ENCODE data around the gene FABP7.

Gene FABP7

GRCh38 chr6:122749451-122750050 lies 30.0 kb upstream of the FABP7 start:
- H3K9me3 Mint-ChIP-seq = no peaks in the 10 kb centered on the region
- no peaks in the 10 kb centered on the region for H3K36me3 Mint-ChIP-seq (ENCODE audit: low read depth)
- peaks cover 35% of the 10 kb centered on the region for H3K4me1 Mint-ChIP-seq (ENCODE audit: low read depth)
- H3K4me3 Mint-ChIP-seq = no peak overlapping the region
- H3K27me3 Mint-ChIP-seq = no peaks in the 10 kb centered on the region
- no peak overlapping the region for H3K27ac Mint-ChIP-seq

- Mint-ChIP-seq H3K27ac (peak overlapping the region; percentile 39), H3K36me3 (ENCODE audit: low read depth) (no peaks in the 10 kb centered on the region), H3K4me1 (ENCODE audit: low read depth) (peaks cover 40% of the 10 kb centered on the region), H3K27me3 (no peaks in the 10 kb centered on the region), H3K4me3 (peak overlapping the region; percentile 29), H3K9me3 (no peaks in the 10 kb centered on the region)
Measured at GRCh38 chr6:122751326-122751725, 28.2 kb upstream of the FABP7 start.

- H3K27me3 Mint-ChIP-seq = no peaks in the 10 kb centered on the region
- H3K36me3 Mint-ChIP-seq (ENCODE audit: low read depth) = no peaks in the 10 kb centered on the region
- H3K27ac Mint-ChIP-seq = no peak overlapping the region
- H3K9me3 Mint-ChIP-seq = no peaks in the 10 kb centered on the region
- H3K4me3 Mint-ChIP-seq = no peak overlapping the region
- H3K4me1 Mint-ChIP-seq (ENCODE audit: low read depth) = peaks cover 40% of the 10 kb centered on the region
Measured at GRCh38 chr6:122752459-122752858, 27.1 kb upstream of the FABP7 start.

DNA sequence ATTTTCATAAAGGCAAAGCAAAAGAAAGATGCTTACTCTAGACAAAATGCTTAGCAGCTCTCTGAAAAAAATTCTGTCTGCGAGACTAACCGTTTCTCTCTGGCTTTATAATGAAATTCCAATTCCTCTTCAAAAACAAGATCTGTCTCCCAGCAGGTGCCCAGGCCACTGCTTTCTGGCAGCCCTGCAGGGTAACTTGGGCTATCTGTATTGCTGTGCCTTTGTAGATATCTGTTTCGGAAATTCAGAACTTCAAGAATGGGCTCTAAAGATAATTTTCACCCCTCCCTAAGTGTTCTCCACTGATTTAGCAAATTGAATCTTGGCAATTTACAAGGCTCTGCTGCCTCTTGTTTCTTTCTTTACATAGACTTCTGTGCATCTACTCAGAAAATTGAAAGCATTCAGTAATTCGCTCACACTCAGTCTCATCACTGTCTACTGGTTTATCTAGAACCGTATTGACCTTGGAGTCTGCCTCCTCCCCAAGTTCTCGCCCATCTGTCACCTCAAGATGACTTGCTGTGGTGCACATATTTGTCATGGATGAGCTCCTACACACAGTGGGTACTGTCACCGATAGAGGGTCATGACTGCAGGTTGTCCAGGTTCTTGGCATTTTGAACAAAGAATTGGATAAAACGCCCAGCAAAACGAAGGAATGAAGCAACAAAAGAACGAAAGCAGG lies 26.4 kb upstream of the FABP7 start:
- H3K4me3 Mint-ChIP-seq = no peak overlapping the region
- H3K9me3 Mint-ChIP-seq = no peaks in the 10 kb centered on the region
- no peak overlapping the region for H3K27ac Mint-ChIP-seq

GRCh38 chr6:122753688-122754056 lies 25.8 kb upstream of the FABP7 start:
- no peak overlapping the region for H3K27ac Mint-ChIP-seq
- H3K4me3 Mint-ChIP-seq = no peak overlapping the region
- H3K36me3 Mint-ChIP-seq (ENCODE audit: low read depth) = no peaks in the 10 kb centered on the region

More for the DNA sequence above, 26.4 kb upstream of the FABP7 start:
- no peaks in the 10 kb centered on the region for H3K36me3 Mint-ChIP-seq (ENCODE audit: low read depth)
- no peaks in the 10 kb centered on the region for H3K27me3 Mint-ChIP-seq
- peaks cover 40% of the 10 kb centered on the region for H3K4me1 Mint-ChIP-seq (ENCODE audit: low read depth)

DNA sequence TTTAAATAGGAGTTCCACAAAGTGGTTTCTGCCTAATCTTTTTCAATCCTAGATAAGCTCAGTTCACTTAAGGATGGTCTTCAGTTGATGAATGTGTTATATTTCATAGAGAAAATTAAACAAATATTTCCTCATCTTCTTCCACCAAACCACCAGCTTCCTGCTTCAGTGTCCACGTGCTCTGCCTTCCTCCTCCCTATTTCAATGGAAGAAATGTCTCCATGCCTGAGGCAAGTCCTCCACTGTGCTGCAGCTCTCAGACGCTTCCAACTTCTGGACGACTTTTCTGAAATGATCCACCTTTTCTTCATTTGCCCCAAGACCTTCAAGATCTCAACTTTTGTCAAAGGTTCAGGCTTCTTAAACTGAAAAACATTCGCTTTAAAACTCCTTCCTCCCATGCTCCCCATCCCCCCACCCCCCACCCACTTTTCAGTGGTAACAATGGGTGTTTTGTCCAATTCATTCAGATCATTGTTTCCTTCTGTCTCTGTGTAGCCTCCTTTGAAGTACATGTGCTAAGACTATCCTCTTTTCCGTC lies 25.3 kb upstream of the FABP7 start:
- no peaks in the 10 kb centered on the region for H3K27me3 Mint-ChIP-seq

More at GRCh38 chr6:122753688-122754056, 25.8 kb upstream of the FABP7 start:
- H3K9me3 Mint-ChIP-seq = no peaks in the 10 kb centered on the region
- no peaks in the 10 kb centered on the region for H3K27me3 Mint-ChIP-seq
- H3K4me1 Mint-ChIP-seq (ENCODE audit: low read depth) = peaks cover 40% of the 10 kb centered on the region

DNA sequence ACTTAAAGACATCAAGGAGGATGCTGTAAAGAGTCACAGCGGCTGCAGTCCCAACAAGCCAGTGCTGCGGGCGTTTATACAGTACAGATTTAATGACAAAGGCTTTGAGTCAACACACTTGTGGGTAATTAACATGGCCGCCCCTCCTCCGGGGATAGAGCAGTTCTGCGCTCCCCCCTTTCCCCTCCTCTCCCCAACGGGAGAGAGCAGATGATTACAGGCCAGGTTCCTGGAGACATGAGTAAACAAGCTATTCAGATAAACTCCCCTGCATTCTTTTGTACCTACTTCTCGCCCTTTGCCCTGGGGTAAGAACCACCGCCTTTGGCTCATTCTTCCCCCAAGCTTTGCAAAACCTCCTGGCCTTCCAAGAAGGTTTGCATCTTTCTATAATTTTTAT lies 23.6 kb upstream of the FABP7 start:
- no peak overlapping the region for H3K27ac Mint-ChIP-seq

More for the DNA sequence above, 25.3 kb upstream of the FABP7 start:
- Mint-ChIP-seq H3K36me3 (ENCODE audit: low read depth) (no peaks in the 10 kb centered on the region), H3K9me3 (no peaks in the 10 kb centered on the region), H3K4me1 (ENCODE audit: low read depth) (peaks cover 44% of the 10 kb centered on the region), H3K4me3 (no peak overlapping the region), H3K27ac (no peak overlapping the region)

DNA sequence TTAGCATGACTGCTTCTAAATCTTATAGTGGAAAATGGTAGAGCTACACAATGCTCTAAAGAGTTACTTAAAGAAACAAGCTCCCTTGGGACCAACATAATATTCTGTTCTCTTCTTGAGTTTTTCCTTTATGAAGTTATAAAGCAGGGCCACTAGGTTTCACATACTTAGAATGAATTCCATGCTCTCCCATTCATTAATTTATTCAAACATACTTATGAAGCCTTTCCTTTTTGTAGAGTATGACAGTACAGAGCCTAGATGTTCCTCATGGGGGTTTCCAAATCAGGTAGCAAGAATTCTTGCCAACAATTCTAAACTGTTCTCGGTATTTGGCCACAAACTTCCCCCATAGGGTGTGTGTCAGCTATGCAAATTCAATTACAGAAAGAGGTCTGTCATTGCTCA lies 20.6 kb upstream of the FABP7 start:
- Mint-ChIP-seq H3K4me3 (no peak overlapping the region), H3K9me3 (peaks cover 4% of the 10 kb centered on the region), H3K27me3 (peaks cover 5% of the 10 kb centered on the region), H3K27ac (no peak overlapping the region), H3K36me3 (ENCODE audit: low read depth) (no peaks in the 10 kb centered on the region), H3K4me1 (ENCODE audit: low read depth) (peaks cover 12% of the 10 kb centered on the region)

More for the DNA sequence above, 23.6 kb upstream of the FABP7 start:
- H3K36me3 Mint-ChIP-seq (ENCODE audit: low read depth) = no peaks in the 10 kb centered on the region
- no peak overlapping the region for H3K4me3 Mint-ChIP-seq
- H3K9me3 Mint-ChIP-seq = no peaks in the 10 kb centered on the region
- peaks cover 37% of the 10 kb centered on the region for H3K4me1 Mint-ChIP-seq (ENCODE audit: low read depth)
- H3K27me3 Mint-ChIP-seq = no peaks in the 10 kb centered on the region

- Mint-ChIP-seq H3K4me3 (no peak overlapping the region), H3K9me3 (peaks cover 6% of the 10 kb centered on the region), H3K27ac (no peak overlapping the region)
Measured at GRCh38 chr6:122760330-122760729, 19.2 kb upstream of the FABP7 start.

GRCh38 chr6:122766256-122766655 lies 13.3 kb upstream of the FABP7 start:
- Mint-ChIP-seq H3K36me3 (ENCODE audit: low read depth) (no peaks in the 10 kb centered on the region), H3K27ac (no peak overlapping the region), H3K4me3 (no peak overlapping the region), H3K9me3 (peaks cover 6% of the 10 kb centered on the region), H3K27me3 (peaks cover 21% of the 10 kb centered on the region), H3K4me1 (ENCODE audit: low read depth) (no peaks in the 10 kb centered on the region)

More at GRCh38 chr6:122760330-122760729, 19.2 kb upstream of the FABP7 start:
- Mint-ChIP-seq H3K4me1 (ENCODE audit: low read depth) (peaks cover 6% of the 10 kb centered on the region), H3K36me3 (ENCODE audit: low read depth) (no peaks in the 10 kb centered on the region), H3K27me3 (peaks cover 5% of the 10 kb centered on the region)

- Mint-ChIP-seq H3K4me1 (ENCODE audit: low read depth) (no peaks in the 10 kb centered on the region), H3K4me3 (no peak overlapping the region), H3K36me3 (ENCODE audit: low read depth) (no peaks in the 10 kb centered on the region), H3K9me3 (peaks cover 5% of the 10 kb centered on the region), H3K27me3 (peaks cover 24% of the 10 kb centered on the region), H3K27ac (no peak overlapping the region)
Measured at GRCh38 chr6:122770835-122771601, 8.5 kb upstream of the FABP7 start.

GRCh38 chr6:122772724-122773415 lies 6.6 kb upstream of the FABP7 start:
- Mint-ChIP-seq H3K27me3 (peaks cover 17% of the 10 kb centered on the region), H3K4me1 (ENCODE audit: low read depth) (no peaks in the 10 kb centered on the region), H3K9me3 (peaks cover 5% of the 10 kb centered on the region), H3K4me3 (no peak overlapping the region), H3K27ac (no peak overlapping the region), H3K36me3 (ENCODE audit: low read depth) (no peaks in the 10 kb centered on the region)

DNA sequence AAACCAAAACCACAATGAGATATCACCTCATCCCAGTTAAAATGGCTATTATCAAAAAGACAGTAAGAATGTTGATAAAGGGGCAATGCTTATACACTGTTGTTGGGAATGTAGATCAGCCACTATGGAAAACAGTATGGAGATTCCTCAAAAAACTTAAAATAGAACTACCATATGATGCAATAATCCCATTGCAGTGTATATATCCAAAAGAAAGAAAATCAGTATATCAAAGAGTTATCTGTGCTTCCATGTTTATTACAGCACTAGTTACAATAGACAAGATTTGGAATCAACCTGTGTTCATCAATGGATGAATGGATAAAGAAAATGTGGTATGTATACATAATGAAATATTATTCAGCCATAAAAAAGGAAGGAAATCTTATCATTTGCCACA lies 3.5 kb upstream of the FABP7 start:
- Mint-ChIP-seq H3K4me1 (ENCODE audit: low read depth) (no peaks in the 10 kb centered on the region), H3K9me3 (peaks cover 5% of the 10 kb centered on the region), H3K27ac (no peak overlapping the region), H3K36me3 (ENCODE audit: low read depth) (no peaks in the 10 kb centered on the region), H3K4me3 (no peak overlapping the region), H3K27me3 (peaks cover 18% of the 10 kb centered on the region)

DNA sequence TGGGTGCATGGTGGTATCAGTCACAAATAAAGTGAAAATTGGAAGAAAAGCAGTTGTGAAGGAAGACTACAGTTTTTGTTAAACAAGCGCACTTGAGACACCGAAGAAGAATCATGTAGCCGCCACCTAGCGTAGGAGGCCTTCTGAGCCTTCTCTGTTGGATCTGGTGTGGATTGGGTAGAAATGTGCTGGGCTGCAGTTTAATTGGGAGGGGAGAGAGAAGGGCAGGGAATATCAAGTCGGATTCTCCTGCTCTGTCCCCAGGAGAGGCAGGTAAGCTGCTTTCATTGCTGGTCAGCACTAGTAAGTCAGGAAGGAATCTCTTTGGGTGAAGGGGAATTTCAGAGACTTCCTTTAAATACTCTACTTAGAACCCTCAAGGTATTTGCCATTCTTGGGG lies 1.2 kb upstream of the FABP7 start:
- H3K27ac Mint-ChIP-seq = no peak overlapping the region
- no peak overlapping the region for H3K4me3 Mint-ChIP-seq
- H3K36me3 Mint-ChIP-seq (ENCODE audit: low read depth) = no peaks in the 10 kb centered on the region
- H3K9me3 Mint-ChIP-seq = peaks cover 5% of the 10 kb centered on the region
- no peaks in the 10 kb centered on the region for H3K4me1 Mint-ChIP-seq (ENCODE audit: low read depth)
- H3K27me3 Mint-ChIP-seq = peaks cover 14% of the 10 kb centered on the region
